ENCODE measurements around the gene RPL22L1.

RPL22L1 gene

DNA sequence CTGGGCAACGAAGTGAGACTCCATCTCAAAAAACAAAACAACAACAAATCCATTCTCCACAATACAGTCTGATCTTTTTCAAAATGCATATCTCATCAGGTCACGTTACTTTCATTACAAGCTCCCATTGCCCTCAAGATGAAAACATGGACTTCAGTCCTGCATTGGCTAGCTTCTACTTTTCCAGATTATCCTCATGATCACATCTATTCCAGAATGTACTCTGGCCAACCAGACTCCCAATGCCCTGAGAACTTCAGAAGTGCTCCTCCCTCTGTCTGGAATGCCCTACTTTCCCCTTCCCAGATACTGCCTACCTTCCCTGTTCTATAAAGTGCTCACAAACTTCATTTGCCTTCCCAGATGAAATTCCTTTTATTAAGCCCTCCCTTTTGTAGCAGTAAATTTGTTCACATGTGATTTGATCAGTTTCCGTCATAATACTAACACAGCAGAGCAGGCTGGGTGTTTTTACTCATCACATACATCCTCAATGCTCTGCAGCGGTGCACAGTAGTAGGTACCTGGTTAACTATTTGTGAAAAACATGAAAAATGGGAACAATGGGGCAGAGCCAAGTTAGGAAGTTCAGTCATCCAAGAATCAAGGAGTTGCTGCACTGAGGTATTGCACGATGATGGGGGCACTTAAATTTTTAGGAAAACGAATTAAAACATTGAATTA, 5.3 kb downstream of the RPL22L1 start:
- H3K9me3 Mint-ChIP-seq, result no peaks in the 10 kb centered on the region
- H3K36me3 Mint-ChIP-seq (ENCODE audit: low read depth), result peaks cover 51% of the 10 kb centered on the region
- H3K4me3 Mint-ChIP-seq, result no peak overlapping the region
- no peaks in the 10 kb centered on the region for H3K27me3 Mint-ChIP-seq
- peaks cover 12% of the 10 kb centered on the region for H3K4me1 Mint-ChIP-seq (ENCODE audit: low read depth)
- H3K27ac Mint-ChIP-seq, result peak overlapping the region; percentile 26

DNA sequence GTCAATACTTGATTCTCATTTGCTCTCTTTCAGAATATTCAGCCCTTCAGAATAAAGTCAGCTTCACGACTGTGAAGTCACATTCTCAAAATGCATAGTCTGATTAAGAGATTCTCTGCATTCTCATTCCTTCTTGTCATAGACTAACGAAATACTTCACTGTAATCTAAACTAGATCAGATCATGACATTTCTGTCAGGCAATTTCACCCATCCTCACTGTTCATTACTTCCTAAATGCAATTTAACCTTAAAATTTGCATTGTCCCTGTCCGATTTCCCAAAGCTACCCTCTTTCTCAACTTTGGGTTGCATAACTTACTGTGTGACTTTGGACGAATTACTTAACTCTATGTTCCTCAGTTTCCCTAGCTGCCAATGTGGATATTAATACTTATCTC, 6.2 kb downstream of the RPL22L1 start:
- no peaks in the 10 kb centered on the region for H3K27me3 Mint-ChIP-seq
- peak overlapping the region; percentile 38 for H3K27ac Mint-ChIP-seq
- no peaks in the 10 kb centered on the region for H3K9me3 Mint-ChIP-seq
- H3K36me3 Mint-ChIP-seq (ENCODE audit: low read depth), result peaks cover 43% of the 10 kb centered on the region
- H3K4me1 Mint-ChIP-seq (ENCODE audit: low read depth), result peaks cover 12% of the 10 kb centered on the region
- no peak overlapping the region for H3K4me3 Mint-ChIP-seq

DNA sequence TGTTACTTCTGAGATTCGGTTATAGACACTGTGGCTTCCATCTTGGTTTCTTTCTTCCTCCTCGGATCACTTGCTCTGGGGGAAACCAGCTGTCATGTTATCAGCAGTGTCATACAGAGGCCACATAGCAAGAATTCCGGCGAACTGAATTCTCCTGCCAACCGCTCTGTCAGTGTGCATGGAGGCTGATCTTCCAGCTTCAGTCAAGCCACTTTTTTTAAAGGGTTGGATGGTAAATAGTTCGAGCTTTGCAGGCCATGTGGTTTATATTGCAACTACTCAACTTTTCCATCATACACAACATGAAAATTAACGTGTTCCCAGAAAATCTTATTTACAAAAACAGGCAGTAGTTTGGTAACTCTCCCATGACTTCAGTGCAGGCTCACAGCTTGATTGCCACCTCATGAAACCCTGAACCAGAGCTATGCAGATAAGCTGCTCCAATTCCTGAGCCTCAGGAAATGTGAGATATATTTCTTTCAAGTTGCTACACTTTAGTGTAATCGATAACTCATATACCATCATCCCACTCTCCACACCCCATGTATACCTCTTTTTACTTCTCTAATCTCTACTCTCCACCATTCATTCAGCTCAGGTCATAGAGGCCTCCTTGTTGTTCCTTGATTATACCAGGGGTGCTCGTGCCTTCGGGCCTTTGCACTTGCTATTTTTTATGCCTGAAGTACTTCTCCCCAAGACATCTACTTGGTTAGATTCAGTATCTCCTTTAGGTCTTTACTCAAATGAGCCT, 7.2 kb downstream of the RPL22L1 start:
- no peaks in the 10 kb centered on the region for H3K9me3 Mint-ChIP-seq
- no peak overlapping the region for H3K4me3 Mint-ChIP-seq
- H3K36me3 Mint-ChIP-seq (ENCODE audit: low read depth), result peaks cover 33% of the 10 kb centered on the region
- H3K27me3 Mint-ChIP-seq, result no peaks in the 10 kb centered on the region
- H3K4me1 Mint-ChIP-seq (ENCODE audit: low read depth), result peaks cover 15% of the 10 kb centered on the region
- H3K27ac Mint-ChIP-seq, result no peak overlapping the region

DNA sequence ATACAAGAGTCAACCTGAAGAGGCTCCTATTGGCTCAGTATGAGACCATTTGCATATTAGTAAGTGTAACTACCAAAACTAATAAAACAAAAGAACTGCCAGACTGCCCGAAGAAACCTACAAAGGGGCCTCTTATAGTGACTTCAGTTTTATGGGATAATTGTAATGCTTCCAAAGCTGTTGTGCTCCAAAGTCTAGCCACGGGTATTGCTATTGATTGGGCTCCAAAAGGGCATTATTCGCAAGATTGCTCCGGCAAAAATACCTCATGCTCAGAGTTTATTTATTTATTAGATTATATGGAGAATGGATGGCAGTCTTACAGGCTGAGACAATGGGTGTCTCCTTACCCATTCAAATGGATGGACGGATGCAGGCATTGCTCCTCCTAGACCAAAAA, 11.4 kb downstream of the RPL22L1 start:
- Mint-ChIP-seq H3K27ac (no peak overlapping the region), H3K36me3 (ENCODE audit: low read depth) (no peaks in the 10 kb centered on the region), H3K4me1 (ENCODE audit: low read depth) (peaks cover 14% of the 10 kb centered on the region), H3K9me3 (no peaks in the 10 kb centered on the region), H3K27me3 (no peaks in the 10 kb centered on the region), H3K4me3 (no peak overlapping the region)

DNA sequence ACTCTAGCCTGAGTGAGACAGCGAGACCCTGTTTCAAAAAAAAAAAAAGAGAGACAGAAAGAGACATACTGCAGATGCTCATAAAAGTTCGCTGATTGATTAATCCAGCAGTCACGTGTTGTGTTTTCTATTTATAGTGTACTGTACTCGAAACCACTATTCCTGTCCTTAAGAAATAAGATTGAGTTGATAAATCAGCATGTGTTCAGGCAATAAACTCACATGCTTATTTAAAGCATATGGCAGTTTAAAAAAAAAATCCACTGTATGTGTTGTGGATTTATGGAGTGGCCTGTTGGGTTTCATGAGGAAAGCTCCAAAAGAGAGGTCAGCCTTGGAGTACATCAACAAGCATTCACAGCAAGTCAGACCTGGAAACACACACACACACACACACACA, 17.7 kb downstream of the RPL22L1 start:
- Mint-ChIP-seq H3K27ac (no peak overlapping the region), H3K4me1 (ENCODE audit: low read depth) (peaks cover 9% of the 10 kb centered on the region), H3K36me3 (ENCODE audit: low read depth) (no peaks in the 10 kb centered on the region), H3K27me3 (peaks cover 10% of the 10 kb centered on the region), H3K4me3 (no peak overlapping the region), H3K9me3 (no peaks in the 10 kb centered on the region)

DNA sequence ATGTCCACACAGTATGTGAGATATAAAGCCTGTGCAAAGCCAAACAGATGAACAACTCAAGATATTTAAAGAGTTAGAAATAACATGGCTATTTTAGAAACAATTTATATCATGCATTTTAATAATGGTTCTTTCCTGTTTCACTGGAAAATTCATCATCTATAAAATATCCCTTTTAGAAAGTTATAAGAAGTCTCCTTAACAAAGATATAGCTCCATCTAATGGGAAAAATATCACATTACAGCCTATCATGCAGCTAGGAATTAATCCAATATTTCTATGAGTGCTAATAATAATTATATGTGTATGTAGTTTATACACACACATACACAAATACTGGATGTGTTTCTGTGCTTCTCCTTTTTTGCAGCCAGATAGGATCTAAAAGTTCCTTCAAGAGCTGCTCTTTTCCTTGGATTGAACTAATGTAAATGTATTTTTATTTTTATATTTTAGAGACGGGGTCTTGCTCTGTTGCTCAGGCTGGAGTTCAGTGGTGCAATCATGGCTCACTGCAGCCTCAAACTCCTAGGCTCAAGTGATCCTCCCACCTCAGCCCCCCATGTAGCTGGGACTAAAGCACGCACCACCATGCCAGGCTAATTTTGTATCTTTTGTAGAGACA, 21.6 kb downstream of the RPL22L1 start:
- no peaks in the 10 kb centered on the region for H3K36me3 Mint-ChIP-seq (ENCODE audit: low read depth)
- H3K27ac Mint-ChIP-seq, result no peak overlapping the region
- H3K4me1 Mint-ChIP-seq (ENCODE audit: low read depth), result no peaks in the 10 kb centered on the region
- no peaks in the 10 kb centered on the region for H3K9me3 Mint-ChIP-seq
- peaks cover 16% of the 10 kb centered on the region for H3K27me3 Mint-ChIP-seq
- no peak overlapping the region for H3K4me3 Mint-ChIP-seq

DNA sequence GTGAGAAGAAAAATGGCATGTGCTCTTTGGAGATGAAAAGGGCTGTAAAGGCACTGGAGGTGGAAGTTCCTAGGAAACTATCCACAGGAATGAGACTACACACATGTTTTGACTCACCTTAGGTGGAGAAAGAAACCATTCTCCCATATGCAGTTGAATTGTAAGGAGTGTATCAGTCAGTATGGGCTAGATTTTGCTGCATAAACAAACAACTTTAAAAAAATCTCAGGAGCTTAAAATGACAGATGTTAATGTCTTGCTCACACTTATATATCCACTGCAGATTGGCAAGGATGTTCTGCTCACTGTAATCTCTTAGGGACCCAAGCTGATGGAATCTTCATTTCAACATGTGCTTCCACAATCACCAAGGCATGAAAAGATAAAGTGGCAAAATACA, 25.6 kb downstream of the RPL22L1 start:
- Mint-ChIP-seq H3K4me1 (ENCODE audit: low read depth) (no peaks in the 10 kb centered on the region), H3K9me3 (no peaks in the 10 kb centered on the region), H3K27ac (no peak overlapping the region)

DNA sequence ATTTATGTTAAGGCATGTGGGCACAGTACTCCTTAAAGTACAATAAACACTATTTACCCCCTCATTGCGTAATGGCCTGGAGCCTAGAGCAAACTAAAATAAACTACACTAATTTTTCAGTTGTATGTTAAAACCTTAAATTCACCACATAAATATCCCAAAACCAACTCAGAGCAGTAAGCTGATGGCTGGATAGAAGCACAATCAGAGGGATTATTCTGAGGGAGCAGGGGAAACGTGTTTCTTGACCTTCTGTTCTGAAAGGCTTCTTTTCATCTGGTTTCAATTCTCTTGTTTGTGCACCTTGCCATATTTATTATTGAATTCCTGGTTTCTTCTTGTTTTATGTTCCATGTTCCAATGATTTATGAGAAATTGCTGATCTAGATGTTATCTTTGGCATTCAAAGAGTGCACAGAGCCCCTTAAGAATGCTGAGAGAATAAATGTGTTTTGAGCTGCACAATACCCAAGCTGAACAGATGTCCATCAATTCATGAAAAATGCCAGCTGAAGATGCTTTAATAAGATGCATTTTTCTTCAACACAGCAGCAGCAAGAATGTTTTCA, 29.6 kb downstream of the RPL22L1 start:
- H3K4me1 Mint-ChIP-seq (ENCODE audit: low read depth), result no peaks in the 10 kb centered on the region

More for the DNA sequence above, 25.6 kb downstream of the RPL22L1 start:
- Mint-ChIP-seq H3K4me3 (no peak overlapping the region), H3K27me3 (peaks cover 22% of the 10 kb centered on the region), H3K36me3 (ENCODE audit: low read depth) (no peaks in the 10 kb centered on the region)

DNA sequence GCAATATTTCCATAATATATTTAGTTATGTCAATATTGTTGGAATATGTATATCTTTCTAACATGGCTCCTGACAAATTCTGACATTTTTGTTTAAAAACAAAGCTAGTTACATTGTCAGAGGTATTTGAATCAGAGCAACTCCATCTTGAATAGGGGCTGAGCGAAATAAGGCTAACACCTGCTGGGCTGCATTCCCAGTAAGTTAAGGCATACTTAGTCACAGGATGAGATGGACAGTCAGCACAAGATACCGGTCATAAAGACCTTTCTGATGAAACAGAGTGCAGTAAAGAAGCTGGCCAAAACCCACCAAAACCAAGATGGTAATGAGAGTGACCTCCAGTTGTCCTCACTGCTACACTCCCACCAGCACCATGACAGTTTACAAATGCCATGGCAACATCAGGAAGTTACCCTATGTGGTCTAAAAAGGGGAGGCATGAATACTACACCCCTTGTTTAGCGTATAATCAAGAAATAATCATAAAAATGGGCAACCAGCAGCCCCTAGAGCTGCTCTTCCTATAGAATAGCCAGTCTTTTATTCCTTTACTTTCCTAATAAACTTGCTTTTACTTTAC, 30.4 kb downstream of the RPL22L1 start:
- H3K4me1 Mint-ChIP-seq (ENCODE audit: low read depth), result no peaks in the 10 kb centered on the region
- no peak overlapping the region for H3K27ac Mint-ChIP-seq
- H3K9me3 Mint-ChIP-seq, result no peaks in the 10 kb centered on the region
- H3K4me3 Mint-ChIP-seq, result no peak overlapping the region
- H3K27me3 Mint-ChIP-seq, result peaks cover 35% of the 10 kb centered on the region
- H3K36me3 Mint-ChIP-seq (ENCODE audit: low read depth), result no peaks in the 10 kb centered on the region

More for the DNA sequence above, 29.6 kb downstream of the RPL22L1 start:
- Mint-ChIP-seq H3K27me3 (peaks cover 33% of the 10 kb centered on the region), H3K9me3 (no peaks in the 10 kb centered on the region), H3K36me3 (ENCODE audit: low read depth) (no peaks in the 10 kb centered on the region), H3K4me3 (no peak overlapping the region), H3K27ac (no peak overlapping the region)

DNA sequence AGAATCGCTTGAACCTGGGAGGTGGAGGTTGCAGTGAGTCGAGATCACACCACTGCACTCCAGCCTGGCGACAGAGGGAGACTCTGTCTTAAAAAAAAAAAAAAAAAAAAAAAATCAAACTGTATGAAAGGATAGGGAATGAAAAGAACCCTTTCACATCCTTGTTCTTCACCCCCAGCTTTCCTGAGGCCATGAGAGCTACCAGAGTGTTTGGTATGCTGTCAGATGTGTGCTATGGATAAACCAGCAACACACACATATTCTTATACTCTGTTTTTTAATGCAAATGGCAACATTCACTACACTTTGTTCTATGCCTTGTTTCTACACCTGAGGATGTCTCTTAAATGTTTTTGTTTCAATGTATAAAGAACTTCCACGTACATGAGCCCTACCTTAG, 33.5 kb downstream of the RPL22L1 start:
- no peaks in the 10 kb centered on the region for H3K4me1 Mint-ChIP-seq (ENCODE audit: low read depth)
- peaks cover 35% of the 10 kb centered on the region for H3K27me3 Mint-ChIP-seq

DNA sequence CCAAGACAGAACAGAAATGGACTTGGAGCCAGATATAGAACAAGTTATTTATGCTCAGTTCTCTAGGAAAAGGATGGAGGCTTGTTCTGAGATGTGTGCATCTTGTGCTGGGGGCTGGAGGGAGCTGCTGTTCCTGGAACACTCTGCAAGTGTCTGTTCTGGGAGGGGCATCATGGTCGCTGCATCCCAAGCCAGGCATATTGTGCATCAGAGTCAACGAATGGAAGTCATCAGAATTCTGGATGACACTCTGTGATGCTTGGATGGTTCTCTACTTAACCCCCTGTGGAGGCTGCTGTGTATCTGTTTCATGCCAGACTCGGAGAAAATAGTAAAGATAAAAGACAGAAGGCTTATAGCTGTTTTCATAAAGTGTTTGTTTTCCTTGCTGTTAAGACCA, 34.7 kb downstream of the RPL22L1 start:
- no peak overlapping the region for H3K27ac Mint-ChIP-seq
- no peaks in the 10 kb centered on the region for H3K4me1 Mint-ChIP-seq (ENCODE audit: low read depth)
- no peak overlapping the region for H3K4me3 Mint-ChIP-seq
- H3K36me3 Mint-ChIP-seq (ENCODE audit: low read depth), result no peaks in the 10 kb centered on the region
- H3K27me3 Mint-ChIP-seq, result peaks cover 39% of the 10 kb centered on the region
- H3K9me3 Mint-ChIP-seq, result no peaks in the 10 kb centered on the region

More for the DNA sequence above, 33.5 kb downstream of the RPL22L1 start:
- Mint-ChIP-seq H3K4me3 (no peak overlapping the region), H3K9me3 (no peaks in the 10 kb centered on the region), H3K36me3 (ENCODE audit: low read depth) (no peaks in the 10 kb centered on the region), H3K27ac (no peak overlapping the region)

DNA sequence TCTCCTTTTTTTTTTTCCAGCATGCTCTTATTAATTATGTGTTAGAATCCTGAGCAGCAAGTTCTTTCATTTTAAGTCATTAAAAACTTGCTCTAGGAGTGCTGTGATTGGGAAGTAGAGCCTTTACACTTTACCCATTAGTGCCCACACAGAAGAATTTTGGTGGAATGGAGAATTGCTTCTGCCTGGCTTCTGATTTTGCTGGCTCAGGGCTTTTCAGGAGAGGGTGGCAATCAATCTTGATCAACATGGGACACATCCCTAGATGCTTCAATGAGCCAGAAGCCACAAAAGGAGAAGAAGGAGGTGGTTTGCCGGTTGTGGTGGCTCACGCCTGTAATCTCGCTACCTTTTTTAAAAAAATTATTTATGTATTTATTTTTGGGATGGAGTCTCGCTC, 39.4 kb downstream of the RPL22L1 start:
- Mint-ChIP-seq H3K36me3 (ENCODE audit: low read depth) (no peaks in the 10 kb centered on the region), H3K4me1 (ENCODE audit: low read depth) (peaks cover 8% of the 10 kb centered on the region), H3K4me3 (no peak overlapping the region), H3K9me3 (no peaks in the 10 kb centered on the region), H3K27me3 (peaks cover 51% of the 10 kb centered on the region), H3K27ac (no peak overlapping the region)

DNA sequence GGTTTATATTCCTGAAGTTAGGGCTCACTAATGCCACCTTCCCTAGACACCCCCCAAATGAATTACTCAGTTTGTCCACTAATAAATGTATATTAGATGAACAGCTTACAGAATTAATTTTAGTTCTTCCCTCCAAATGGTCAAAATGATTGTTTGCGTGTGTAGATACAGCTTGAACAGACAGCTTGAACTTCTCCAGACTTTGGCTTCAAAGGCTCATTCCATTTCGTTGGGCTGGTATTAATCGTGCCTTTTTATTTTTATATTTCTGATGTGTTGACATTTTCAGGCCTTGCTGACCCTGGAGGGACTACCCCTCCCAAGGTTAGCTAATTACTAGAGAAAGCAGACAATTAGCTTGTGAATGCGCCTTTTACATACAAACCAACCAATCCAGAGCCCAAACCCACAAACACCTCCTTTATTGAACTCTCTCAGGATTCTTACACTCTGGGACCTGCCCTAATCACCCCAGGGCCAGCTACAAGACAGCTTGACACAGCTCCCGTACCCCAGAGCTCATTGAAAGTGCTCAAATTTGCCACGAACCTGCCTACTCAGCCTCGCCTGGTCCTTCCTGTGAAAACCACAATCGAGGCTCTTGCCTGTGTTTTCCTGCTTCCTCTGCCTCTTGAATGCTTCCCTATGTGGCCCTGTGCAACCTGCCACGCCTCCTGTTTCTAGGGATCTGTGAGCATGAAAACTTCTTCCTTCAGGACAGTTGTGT, 40.3 kb downstream of the RPL22L1 start:
- Mint-ChIP-seq H3K4me3 (no peak overlapping the region), H3K4me1 (ENCODE audit: low read depth) (peaks cover 8% of the 10 kb centered on the region), H3K9me3 (no peaks in the 10 kb centered on the region), H3K36me3 (ENCODE audit: low read depth) (no peaks in the 10 kb centered on the region), H3K27ac (no peak overlapping the region), H3K27me3 (peaks cover 45% of the 10 kb centered on the region)

DNA sequence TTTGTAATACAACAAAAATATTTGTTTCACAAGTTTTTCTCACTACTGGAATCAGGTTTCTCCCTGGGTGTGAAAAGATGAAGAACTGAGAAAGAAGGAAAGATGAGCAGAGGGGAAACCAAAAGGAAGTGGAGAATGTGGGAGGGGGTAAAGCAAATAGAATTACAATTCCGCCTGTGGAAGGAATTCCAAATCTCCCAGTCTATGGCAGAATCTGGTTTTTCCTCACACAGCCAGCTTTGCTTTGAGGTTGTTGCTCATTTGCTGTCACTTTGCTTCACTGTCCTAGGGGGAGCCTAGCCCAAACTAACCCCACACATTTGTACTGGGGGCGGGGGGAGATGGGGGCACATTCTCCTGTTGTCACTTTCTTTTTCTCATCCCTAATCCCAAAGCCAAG, 43.9 kb downstream of the RPL22L1 start:
- Mint-ChIP-seq H3K9me3 (no peaks in the 10 kb centered on the region), H3K27ac (no peak overlapping the region), H3K4me3 (no peak overlapping the region), H3K4me1 (ENCODE audit: low read depth) (peaks cover 8% of the 10 kb centered on the region), H3K36me3 (ENCODE audit: low read depth) (no peaks in the 10 kb centered on the region), H3K27me3 (peaks cover 25% of the 10 kb centered on the region)
